ENCODE data around the gene ARHGAP6. TPM values are rescaled to one million over a fixed set of nuclear protein-coding genes. Genes with fewer than 3 reads are reported as not detected.

Gene ARHGAP6
- total RNA-seq, 1 experiment from 2014 or later: 0.50 TPM

DNA sequence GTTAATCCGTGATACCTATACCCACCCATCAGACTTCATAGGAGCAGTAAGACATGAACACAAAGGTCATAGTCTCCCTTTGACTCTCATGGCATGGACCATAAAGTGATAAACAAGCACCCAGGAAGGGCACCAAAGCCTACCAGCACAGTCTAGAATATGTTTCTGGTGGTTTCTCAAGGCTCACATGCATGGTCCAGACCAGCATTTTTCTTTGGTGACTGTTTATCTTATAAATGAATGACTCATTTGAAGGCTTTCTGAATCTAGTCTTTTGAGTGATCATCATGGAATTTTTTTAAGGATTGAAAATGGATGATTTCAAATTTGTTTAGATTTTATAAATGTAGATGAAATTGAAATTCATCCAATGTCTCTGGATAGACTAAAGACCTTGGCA lies 404.5 kb downstream of the ARHGAP6 start:
- Mint-ChIP-seq H3K4me3 (ENCODE audit: unreplicated experiment) (no peak overlapping the region), H3K36me3 (ENCODE audit: insufficient read depth, unreplicated experiment) (peaks cover 11% of the 10 kb centered on the region), H3K27ac (ENCODE audit: unreplicated experiment) (no peak overlapping the region), H3K4me1 (ENCODE audit: low read depth, unreplicated experiment) (peaks cover 22% of the 10 kb centered on the region), H3K9me3 (ENCODE audit: unreplicated experiment) (peaks cover 10% of the 10 kb centered on the region), H3K27me3 (ENCODE audit: insufficient read depth, unreplicated experiment) (no peaks in the 10 kb centered on the region)
- no peaks in the 10 kb centered on the region for H3K27me3 ChIP-seq (replicated peaks; ENCODE audit: control insufficient read depth, insufficient read depth, low read length)
- TF ChIP-seq, protein P1, sequence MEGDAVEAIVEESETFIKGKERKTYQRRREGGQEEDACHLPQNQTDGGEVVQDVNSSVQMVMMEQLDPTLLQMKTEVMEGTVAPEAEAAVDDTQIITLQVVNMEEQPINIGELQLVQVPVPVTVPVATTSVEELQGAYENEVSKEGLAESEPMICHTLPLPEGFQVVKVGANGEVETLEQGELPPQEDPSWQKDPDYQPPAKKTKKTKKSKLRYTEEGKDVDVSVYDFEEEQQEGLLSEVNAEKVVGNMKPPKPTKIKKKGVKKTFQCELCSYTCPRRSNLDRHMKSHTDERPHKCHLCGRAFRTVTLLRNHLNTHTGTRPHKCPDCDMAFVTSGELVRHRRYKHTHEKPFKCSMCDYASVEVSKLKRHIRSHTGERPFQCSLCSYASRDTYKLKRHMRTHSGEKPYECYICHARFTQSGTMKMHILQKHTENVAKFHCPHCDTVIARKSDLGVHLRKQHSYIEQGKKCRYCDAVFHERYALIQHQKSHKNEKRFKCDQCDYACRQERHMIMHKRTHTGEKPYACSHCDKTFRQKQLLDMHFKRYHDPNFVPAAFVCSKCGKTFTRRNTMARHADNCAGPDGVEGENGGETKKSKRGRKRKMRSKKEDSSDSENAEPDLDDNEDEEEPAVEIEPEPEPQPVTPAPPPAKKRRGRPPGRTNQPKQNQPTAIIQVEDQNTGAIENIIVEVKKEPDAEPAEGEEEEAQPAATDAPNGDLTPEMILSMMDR (IDR thresholded peaks at IDR 0.05; ENCODE audit: insufficient read depth in 1 of 2, low read depth in 1 of 2, low read length in 1 of 2, severe bottlenecking in 1 of 2, unreplicated experiment in 1 of 2): no peak
- CTCF ChIA-PET: no interaction called here
- POLR2A ChIA-PET: no interaction called here
- H3K36me3 ChIP-seq (ENCODE audit: control insufficient read depth, insufficient read depth, low read length): no peaks in the 10 kb centered on the region
- no peaks in the 10 kb centered on the region for H3K9me3 ChIP-seq
- no peak for DNase-seq
- no peak overlapping the region for H3K4me3 ChIP-seq (ENCODE audit: low read depth, low read length)
- BruUV-seq (replicated peaks): no TSS peak
- peaks cover 16% of the 10 kb centered on the region for H3K4me1 ChIP-seq
- intact Hi-C loops (cut with micrococcal nuclease; ENCODE audit: unreplicated experiment): loop anchor here (2.0 to 10.0 kb wide), 2 partner anchors 114 kb away; no protein-coding TSS in a partner anchor

DNA sequence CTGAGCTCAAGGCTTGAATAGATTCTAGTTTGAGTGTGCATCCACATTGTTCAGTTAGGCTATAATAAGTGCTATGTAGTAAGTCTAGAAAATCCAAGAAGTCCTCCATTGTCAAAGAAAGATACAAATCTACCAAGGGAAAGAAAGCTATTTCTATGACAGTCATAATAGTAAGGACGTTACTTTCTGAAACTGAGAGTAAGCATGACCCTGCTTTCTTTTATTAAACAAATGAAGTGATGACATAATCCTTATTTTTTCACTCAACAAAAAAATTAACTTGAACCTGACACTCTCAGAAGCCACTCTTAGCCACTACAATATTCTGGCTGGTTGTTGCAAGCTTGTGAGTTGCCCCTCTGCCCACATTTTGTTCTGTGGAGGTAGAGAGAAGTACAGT lies 406.3 kb downstream of the ARHGAP6 start:
- peaks cover 10% of the 10 kb centered on the region for H3K9me3 Mint-ChIP-seq (ENCODE audit: unreplicated experiment)
- H3K4me1 Mint-ChIP-seq (ENCODE audit: low read depth, unreplicated experiment): peaks cover 27% of the 10 kb centered on the region
- no peaks in the 10 kb centered on the region for H3K27me3 ChIP-seq (replicated peaks; ENCODE audit: control insufficient read depth, insufficient read depth, low read length)
- H3K27ac Mint-ChIP-seq (ENCODE audit: unreplicated experiment): no peak overlapping the region
- BruUV-seq (replicated peaks): no TSS peak
- ChIA-PET POLR2A (no interaction called here), CTCF (no interaction called here)
- no peaks in the 10 kb centered on the region for H3K27me3 Mint-ChIP-seq (ENCODE audit: insufficient read depth, unreplicated experiment)
- H3K4me1 ChIP-seq: peaks cover 11% of the 10 kb centered on the region; the same call in 1 of the 2 replicates
- H3K4me3 ChIP-seq (ENCODE audit: low read depth, low read length): no peak overlapping the region
- DNase-seq: no peak
- intact Hi-C loops (cut with micrococcal nuclease; ENCODE audit: unreplicated experiment): no loop called here
- H3K9me3 ChIP-seq: no peaks in the 10 kb centered on the region
- no peak overlapping the region for H3K4me3 Mint-ChIP-seq (ENCODE audit: unreplicated experiment)
- no peaks in the 10 kb centered on the region for H3K36me3 ChIP-seq (ENCODE audit: control insufficient read depth, insufficient read depth, low read length)
- TF ChIP-seq, protein P1 (IDR thresholded peaks at IDR 0.05; ENCODE audit: insufficient read depth in 1 of 2, low read depth in 1 of 2, low read length in 1 of 2, severe bottlenecking in 1 of 2, unreplicated experiment in 1 of 2): no peak
- peaks cover 6% of the 10 kb centered on the region for H3K36me3 Mint-ChIP-seq (ENCODE audit: insufficient read depth, unreplicated experiment)

- peak; percentile 52 to 56 for DNase-seq
- Histone ChIP-seq H3K36me3 (ENCODE audit: control insufficient read depth, insufficient read depth, low read length) (no peaks in the 10 kb centered on the region), H3K9me3 (no peaks in the 10 kb centered on the region), H3K4me3 (ENCODE audit: low read depth, low read length) (no peak overlapping the region), H3K27me3 (replicated peaks; ENCODE audit: control insufficient read depth, insufficient read depth, low read length) (no peaks in the 10 kb centered on the region), H3K4me1 (peaks cover 17% of the 10 kb centered on the region)
- CTCF ChIA-PET: no interaction called here
- H3K27ac Mint-ChIP-seq (ENCODE audit: unreplicated experiment): peak overlapping the region; percentile 31
- POLR2A ChIA-PET: no interaction called here
- intact Hi-C loops (cut with micrococcal nuclease; ENCODE audit: unreplicated experiment): no loop called here
- no peaks in the 10 kb centered on the region for H3K27me3 Mint-ChIP-seq (ENCODE audit: insufficient read depth, unreplicated experiment)
- H3K4me1 Mint-ChIP-seq (ENCODE audit: low read depth, unreplicated experiment): peaks cover 21% of the 10 kb centered on the region
- H3K9me3 Mint-ChIP-seq (ENCODE audit: unreplicated experiment): peaks cover 10% of the 10 kb centered on the region
- H3K4me3 Mint-ChIP-seq (ENCODE audit: unreplicated experiment): no peak overlapping the region
- H3K36me3 Mint-ChIP-seq (ENCODE audit: insufficient read depth, unreplicated experiment): no peaks in the 10 kb centered on the region
- TF ChIP-seq, protein P1 (IDR thresholded peaks at IDR 0.05; ENCODE audit: insufficient read depth in 1 of 2, low read depth in 1 of 2, low read length in 1 of 2, severe bottlenecking in 1 of 2, unreplicated experiment in 1 of 2): no peak
- no TSS peak for BruUV-seq (replicated peaks)
Measured at GRCh38 chrX:11257711-11258110, 408.0 kb downstream of the ARHGAP6 start.
